GM21390 (cell line): ENCODE results near the gene BEGAIN.

Source experiments
- ATAC-seq: cut with Tn5 transposase; IDR thresholded peaks from one replicate; pipeline ENCODE4 v1.9.1; 2021; ENCODE audit not compliant: unreplicated experiment

BEGAIN gene

DNA sequence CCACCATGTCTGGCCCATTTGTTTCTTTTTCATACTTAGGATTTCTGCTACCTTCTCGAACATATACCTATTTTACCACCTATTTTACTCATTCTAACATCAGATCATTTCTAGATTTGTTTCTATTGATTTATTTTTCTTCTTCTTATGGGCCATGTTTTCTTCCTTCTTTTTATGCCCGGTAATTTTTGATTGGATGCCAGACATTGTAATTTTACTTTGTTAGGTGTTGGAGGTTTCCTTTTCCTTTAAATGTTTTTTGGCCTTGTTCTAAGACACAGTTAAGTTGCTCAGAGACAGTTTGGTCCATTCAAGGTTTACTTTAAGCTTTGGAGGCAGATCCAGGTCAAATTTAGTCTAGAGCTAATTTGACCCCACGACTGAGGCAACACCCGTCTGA, 14.7 kb upstream of the BEGAIN start:
- ATAC-seq, result no peak

- no peak for ATAC-seq
These were observed 13.8 kb upstream of the BEGAIN start for GRCh38 chr14:100601064-100601463.

- ATAC-seq, result no peak
These were observed 12.8 kb upstream of the BEGAIN start for GRCh38 chr14:100599981-100600380.

DNA sequence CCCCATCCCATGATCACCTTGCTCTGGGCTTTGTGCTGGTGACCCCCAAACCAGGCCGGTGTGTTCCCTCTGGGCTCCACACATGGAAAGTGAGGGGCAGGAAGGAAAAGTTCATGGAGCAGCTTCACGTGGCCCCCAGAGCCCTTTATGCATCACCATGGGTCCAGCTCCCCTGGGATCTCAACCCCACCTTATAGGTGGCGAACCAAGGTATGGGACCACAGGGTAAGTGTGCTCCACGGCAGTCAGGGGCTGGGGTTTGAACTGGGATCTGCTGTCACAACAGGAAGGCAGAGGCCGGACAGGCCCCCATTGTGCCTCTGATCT, 7.4 kb upstream of the BEGAIN start:
- ATAC-seq, result no peak

- ATAC-seq, result no peak
These were observed 6.8 kb upstream of the BEGAIN start for GRCh38 chr14:100593751-100594624.

GRCh38 chr14:100592972-100593371, 5.8 kb upstream of the BEGAIN start:
- no peak for ATAC-seq

DNA sequence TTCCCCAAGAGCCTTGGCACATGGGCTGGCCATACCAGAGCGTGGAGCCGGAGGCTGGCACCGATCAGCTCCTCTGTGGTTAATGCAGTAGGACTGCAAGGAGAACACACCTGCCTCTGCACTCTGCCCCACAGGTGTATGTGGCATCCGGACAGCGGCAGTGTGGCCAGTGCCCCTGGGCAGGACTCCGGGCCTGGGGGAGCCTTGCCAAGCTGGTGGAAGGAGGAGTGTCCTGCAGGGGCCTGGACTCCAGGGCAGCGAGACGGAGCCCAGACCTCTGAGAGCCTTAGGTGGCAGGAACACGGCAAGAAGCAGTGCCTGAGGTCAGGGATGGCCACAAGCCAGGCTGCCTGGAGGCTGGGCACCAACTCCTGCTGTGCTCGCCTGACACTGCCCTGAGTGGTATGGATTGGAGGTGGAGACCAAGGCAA, 5.3 kb upstream of the BEGAIN start:
- ATAC-seq, result no peak

GRCh38 chr14:100591453-100592371, 4.5 kb upstream of the BEGAIN start:
- no peak for ATAC-seq

GRCh38 chr14:100590726-100591452, 3.7 kb upstream of the BEGAIN start:
- ATAC-seq, result no peak

DNA sequence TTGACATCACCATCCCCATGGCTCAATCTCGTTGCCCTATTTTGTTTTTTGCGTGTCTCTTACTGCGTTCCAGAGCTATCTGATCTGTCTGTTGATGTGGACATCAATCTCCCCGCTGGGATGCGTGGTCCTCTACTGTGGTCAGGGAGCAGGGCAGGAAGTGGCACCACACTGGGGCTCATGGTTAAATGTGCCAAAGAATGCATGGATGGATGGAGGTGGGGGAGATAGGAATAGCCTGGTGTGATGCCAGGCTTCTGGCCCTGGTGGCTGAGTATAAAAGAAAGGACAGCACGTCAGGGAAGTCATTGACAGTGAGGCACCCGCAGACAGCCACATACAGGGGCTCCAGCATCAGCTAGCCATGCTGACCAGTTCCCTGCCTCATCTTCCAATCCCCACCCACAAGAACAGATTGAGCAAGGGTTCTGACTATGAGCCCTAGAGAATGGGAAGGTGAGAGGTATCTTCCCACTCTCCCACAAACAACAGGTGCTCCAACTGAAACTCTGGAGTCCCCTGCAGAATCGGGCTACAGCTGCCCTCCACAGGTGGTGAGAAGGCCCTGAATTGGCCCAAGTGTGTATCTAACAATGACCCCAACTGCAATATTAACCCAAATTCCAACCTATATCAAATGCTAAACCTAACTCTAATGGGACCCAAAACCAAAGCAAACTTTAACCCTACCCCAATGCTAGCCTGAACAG, 2.7 kb upstream of the BEGAIN start:
- no peak for ATAC-seq

DNA sequence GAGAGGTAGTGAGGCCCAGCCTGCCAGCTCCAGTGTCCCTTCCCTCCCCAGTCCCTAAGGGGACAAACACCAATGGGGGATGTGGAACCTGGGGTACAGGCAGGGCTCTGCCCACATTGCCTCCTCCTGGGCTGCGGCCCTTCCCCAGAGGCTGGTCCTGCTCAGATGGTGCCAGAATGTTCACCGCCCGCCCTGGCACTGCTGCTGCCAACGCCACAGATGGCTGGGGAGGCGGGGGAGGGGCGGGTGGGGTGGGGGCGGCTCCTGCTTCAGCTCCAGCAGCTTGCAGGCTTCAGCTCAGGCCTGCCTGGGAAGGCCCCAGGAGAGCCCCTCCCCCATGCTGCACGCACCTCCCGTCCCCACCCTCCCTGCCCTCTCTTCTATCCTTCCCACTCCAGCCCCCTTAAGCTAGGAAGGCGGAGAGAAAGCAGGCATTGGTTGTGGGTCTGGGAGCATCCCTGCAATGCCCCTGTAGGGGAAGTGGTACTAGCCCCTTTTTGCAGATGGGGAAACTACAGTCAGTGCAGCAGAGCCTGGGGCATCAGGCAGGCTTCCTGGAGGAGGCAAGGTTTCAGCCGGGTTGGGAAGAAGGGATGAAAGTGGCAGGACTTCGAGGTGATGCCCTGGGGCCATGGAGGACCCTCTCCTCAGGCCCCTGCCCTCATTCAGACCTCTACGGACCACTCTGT, 2.0 kb upstream of the BEGAIN start:
- ATAC-seq, result no peak

DNA sequence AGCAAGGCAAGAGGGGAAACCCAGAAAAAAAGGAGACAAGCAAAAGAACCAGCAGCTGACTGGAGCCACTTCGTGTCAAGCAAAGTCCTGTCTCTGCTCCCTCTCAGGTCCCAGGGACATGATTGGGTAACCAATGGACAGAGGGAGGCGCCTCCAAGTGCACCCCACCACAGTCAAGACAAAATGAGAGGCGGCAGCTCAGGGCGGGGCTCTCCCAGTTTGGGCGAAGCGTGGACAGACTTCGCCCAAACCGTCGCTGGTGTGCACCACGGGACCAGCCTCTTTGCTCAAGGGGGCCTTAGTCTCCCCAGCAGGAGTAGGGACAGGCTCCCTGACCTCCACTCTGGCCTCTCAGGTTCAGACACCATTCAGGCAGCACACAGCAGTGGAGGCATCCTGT, 1.5 kb upstream of the BEGAIN start:
- no peak for ATAC-seq

DNA sequence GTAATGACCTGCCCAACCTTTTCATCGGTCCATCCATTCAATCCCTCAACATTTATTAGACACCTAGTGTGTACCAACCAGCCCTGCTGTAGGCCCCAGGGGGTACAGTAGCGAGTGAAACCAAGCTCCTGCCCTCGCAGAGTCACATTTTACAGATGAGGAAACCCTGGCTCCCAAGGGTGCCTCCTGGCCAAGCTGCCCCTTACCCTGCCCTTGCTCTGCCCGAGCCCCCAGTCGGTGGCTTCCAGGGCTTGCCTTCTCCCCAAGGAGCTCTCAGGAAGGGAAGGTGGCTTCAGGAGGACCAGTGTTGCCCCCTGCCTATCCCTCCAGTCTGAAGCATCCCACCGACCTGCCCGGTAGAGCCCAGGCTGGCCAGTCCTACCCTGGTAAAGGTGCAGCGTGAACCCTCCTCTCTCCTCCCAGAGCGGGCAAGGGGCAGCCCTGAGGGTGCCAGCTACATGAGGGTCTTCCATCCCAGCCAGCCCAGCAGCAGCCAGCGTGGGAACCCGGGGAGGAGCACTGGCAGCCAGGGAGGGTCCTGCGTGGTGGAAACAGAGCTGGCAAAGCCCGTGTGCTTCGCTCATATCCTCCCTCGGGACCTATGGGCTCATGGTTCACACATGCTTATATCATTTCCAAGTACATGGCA, 670 bp upstream of the BEGAIN start:
- ATAC-seq, result no peak

DNA sequence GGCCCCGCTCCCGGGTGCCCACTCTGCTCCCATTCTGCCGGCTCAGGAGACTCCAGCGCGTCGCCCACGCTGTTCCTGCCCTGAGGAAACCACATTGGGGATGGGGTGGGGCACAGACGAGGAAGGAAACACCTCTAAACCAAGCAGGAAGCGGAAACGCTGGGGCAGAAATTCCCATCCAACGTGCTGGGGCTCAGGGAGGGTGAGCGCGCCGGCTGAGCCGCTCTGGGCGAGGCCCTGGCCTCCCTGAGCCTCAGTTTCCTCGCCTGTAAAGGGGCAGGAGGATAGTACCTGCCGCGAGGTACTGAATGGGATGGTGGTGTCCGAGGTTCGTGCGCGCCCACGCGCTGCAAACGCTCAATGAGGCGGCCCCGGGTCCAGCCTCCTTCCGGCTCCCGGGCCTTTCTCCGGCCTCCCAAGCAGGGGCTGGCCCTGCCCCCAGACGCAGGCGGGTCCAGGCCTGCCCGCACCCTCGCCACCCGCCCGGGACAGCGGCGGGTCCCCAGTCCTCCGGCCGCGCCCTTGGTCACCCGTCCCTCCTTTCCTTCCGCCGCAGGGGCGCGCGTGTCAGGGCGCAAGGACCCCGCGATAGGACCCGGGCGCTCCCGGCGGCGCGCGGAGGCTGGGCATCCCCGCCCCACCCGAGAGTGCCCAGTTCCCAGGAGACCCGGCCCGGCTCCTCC, 673 bp downstream of the BEGAIN start:
- ATAC-seq, result no peak

GRCh38 chr14:100586153-100586402, 1.1 kb downstream of the BEGAIN start:
- ATAC-seq, result no peak

GRCh38 chr14:100585448-100586152, 1.6 kb downstream of the BEGAIN start:
- ATAC-seq, result no peak

DNA sequence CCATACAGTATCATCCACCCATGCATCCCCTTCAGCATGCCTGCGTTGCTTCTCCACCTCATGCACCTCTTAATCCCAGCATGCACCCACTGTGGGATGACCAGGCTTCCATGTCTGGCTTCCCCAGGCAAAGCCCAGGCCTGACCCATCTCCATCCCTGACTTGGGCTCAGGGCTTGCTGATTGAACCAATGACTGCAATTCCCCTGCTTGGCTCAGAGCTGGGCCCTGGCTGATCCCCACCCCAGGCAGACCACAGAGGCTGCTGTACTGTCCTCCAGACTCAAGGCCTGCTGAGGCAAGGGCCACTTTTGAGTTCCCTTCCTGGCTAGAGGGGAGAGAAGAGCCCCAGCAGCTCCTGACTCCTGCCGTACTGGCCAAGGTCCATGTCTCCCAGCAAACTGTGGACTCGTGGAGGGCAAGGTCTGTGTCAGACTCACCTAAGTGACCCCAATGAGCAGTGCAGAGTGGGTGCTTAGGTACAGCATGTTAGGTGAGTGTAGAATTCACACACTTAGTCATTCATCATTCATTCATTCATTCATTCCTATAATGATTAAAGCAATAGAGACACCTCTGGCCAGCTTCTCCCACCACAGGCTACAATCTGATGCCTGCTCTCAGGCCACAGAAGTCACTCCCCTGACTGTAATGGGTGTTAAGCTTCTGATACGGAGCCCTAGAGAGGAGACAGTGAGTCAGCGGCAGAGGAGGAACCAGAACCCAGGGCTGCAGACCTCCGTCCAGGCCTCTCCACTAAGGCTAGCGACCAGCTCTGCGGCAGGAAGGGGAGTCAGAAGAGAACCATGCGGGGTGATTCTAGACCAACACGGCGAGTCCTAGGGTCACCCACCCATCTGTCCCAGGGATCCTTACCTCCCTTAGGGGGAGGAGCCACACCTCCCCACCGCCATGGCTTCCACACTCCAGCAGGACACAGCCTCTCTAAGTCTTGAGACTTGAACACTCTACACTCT, 2.9 kb downstream of the BEGAIN start:
- no peak for ATAC-seq

DNA sequence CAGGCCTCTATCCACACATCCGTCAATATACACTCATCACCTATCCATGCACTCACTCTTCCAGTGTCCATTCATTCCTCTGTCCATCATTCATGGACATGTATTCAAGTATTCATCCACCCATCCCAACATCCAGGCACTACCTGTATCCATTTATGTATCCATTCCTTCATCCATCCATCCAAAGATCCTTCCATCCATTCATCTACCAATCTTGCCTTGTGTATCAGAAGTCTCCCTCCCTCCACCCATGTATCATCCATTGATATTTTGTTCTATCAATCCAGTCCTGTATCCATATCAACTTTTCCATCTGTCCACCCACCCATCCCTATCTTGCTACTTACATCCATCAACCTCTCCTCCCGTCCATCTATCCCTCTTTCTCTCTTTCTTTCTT, 4.0 kb downstream of the BEGAIN start:
- ATAC-seq, result no peak
